ENCODE measurements around the gene KCNQ1. TPM values are rescaled to one million over a fixed set of nuclear protein-coding genes. Genes with fewer than 3 reads are reported as not detected.

Gene KCNQ1
- total and polyA plus RNA-seq, 2 of the 13 experiments (the other 11 are each of a cell fraction or from before 2014, with no cell fraction given) = 0.02 to 0.08 TPM

- TF ChIP-seq HNRNPK (IDR thresholded peaks at IDR 0.05; ENCODE audit: low read depth, low read length, poor library complexity, severe bottlenecking) = no peak
- TF ChIP-seq PHB2 (IDR thresholded peaks at IDR 0.05; ENCODE audit: partially characterized antibody) = no peak
- no peak for TF ChIP-seq ARID3A (IDR thresholded peaks at IDR 0.05; ENCODE audit: low read depth, low read length)
- no peak for TF ChIP-seq HNF4G (IDR thresholded peaks at IDR 0.05; ENCODE audit: borderline replicate concordance, low read depth, low read length)
- TF ChIP-seq HNF4G (CRISPR knock-in tag; IDR thresholded peaks at IDR 0.05; ENCODE audit: borderline replicate concordance, low read depth) = no peak
- no peak for TF ChIP-seq KDM6A (CRISPR knock-in tag; IDR thresholded peaks at IDR 0.05; ENCODE audit: low read depth)
- TF ChIP-seq ZNF574 (CRISPR knock-in tag; IDR thresholded peaks at IDR 0.05) = no peak
These were observed 352.4 kb downstream of the KCNQ1 start (continued) for GRCh38 chr11:2797121-2797711.

GRCh38 chr11:2797741-2798361, 353.0 kb downstream of the KCNQ1 start:
- FAIRE-seq (no peak), DNase-seq (ENCODE audit: low spot score) (no peak), ATAC-seq (no peak)
- no peak for TF ChIP-seq MTF2 (CRISPR knock-in tag; IDR thresholded peaks at IDR 0.05; ENCODE audit: borderline replicate concordance)
- TF ChIP-seq TOE1 (CRISPR knock-in tag; IDR thresholded peaks at IDR 0.05) = no peak
- no peak for TF ChIP-seq RCOR2 (CRISPR knock-in tag; IDR thresholded peaks at IDR 0.05)
- no peak for TF ChIP-seq PBX2 (CRISPR knock-in tag; IDR thresholded peaks at IDR 0.05)
- no peak for TF ChIP-seq ZNF513 (CRISPR knock-in tag; conservative IDR thresholded peaks at IDR 0.05)
- Histone ChIP-seq H2AFZ (ENCODE audit: low read length) (no peak overlapping the region), H3K4me3 (replicated peaks in 1 of 3; ENCODE audit: insufficient read depth in 1 of 3, low read depth in 2 of 3, low read length in 3 of 3) (no peak overlapping the region), H4K20me1 (ENCODE audit: insufficient read depth, low read length) (0 out of 2 replicates have a peak, but pooled peaks cover 2% of the 10 kb centered on the region), H3K9ac (ENCODE audit: insufficient read depth, low read depth, low read length) (no peak overlapping the region), H3K4me2 (ENCODE audit: low read depth, low read length) (no peak overlapping the region), H3K79me2 (ENCODE audit: insufficient read depth, low read length) (no peaks in the 10 kb centered on the region), H3K4me1 (ENCODE audit: insufficient read depth, low read length) (peaks cover 7% of the 10 kb centered on the region; the same call in 1 of the 2 replicates), H3K36me3 (replicated peaks in 1 of 2; ENCODE audit: control insufficient read depth in 1 of 2, insufficient read depth in 2 of 2, low read length in 2 of 2) (no peaks in the 10 kb centered on the region), H3K27ac (ENCODE audit: extremely low read length, insufficient read depth, low read length) (no peak overlapping the region), H3K27me3 (ENCODE audit: control insufficient read depth in 1 of 2, insufficient read depth in 2 of 2, low read length in 2 of 2) (peaks cover 17 to 84% of the 10 kb centered on the region in 2 experiments), H3K9me3 (ENCODE audit: low read length) (no peaks in the 10 kb centered on the region)
- CTCF ChIA-PET (ENCODE audit: low intra/inter-chr PET ratio, low total read pairs) = no interaction called here
- in situ Hi-C loops (cut with HindIII; ENCODE audit: extremely low pct_ligation_motif_present, low pct_unique_long_range_greater_than_20kb) (no loop called here), intact Hi-C loops (cut with micrococcal nuclease; ENCODE audit: unreplicated experiment) (no loop called here)
- POLR2A ChIA-PET = no interaction called here
- 64% methylated on average over 8 of the region's 9 CpGs for WGBS (ENCODE audit: low lambda C conversion rate)
- BruUV-seq (replicated peaks) = no TSS peak

Measured in HepG2 (cell line).